ENCODE results near the gene SORCS2. TPM values are rescaled to one million over a fixed set of nuclear protein-coding genes. Genes with fewer than 3 reads are reported as not detected.

SORCS2 gene
- total and polyA plus RNA-seq, 2 of the 4 experiments (the other 2 are of a cell fraction), result 0.36 to 0.62 TPM

DNA sequence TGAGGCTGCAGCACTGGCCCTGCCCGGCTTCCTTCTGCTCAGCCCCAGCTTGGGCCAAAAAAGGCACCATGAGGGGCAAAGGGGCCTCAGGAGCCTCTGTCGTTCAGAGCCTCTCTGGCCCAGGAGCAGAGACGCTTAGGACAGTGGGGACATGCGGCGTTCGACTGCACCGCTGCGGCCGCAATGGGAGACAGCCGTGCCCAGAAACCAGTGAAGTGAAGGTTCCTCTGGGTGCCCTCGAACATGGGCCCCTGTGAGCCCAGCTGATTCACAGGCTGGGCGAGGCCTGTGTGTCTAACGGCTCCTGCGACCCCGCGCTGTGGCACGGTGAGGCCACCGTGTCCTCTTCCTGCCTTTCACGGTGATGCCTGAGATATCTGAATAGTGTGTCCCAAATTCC lies 512.3 kb downstream of the SORCS2 start:
- TF ChIP-seq CEBPB (IDR thresholded peaks at IDR 0.05; ENCODE audit: low read depth, low read length), result no peak
- TF ChIP-seq FOS (IDR thresholded peaks at IDR 0.05; ENCODE audit: low read depth, low read length), result no peak
- CTCF ChIA-PET, result no interaction called here
- no peak overlapping the region for H2BK120ac ChIP-seq (ENCODE audit: low read depth, low read length)

More for the DNA sequence above, 512.3 kb downstream of the SORCS2 start:
- Histone ChIP-seq H4K20me1 (ENCODE audit: insufficient read depth, low read length) (no peaks in the 10 kb centered on the region), H3K4me1 (ENCODE audit: control insufficient read depth, insufficient read depth, low read length) (no peaks in the 10 kb centered on the region), H3K27me3 (ENCODE audit: control insufficient read depth, insufficient read depth, low read length) (peaks cover 25% of the 10 kb centered on the region), H3K9me1 (ENCODE audit: insufficient read depth, low read length) (no peaks in the 10 kb centered on the region), H3K9ac (ENCODE audit: low read depth, low read length) (no peak overlapping the region), H3K14ac (replicated peaks; ENCODE audit: low read depth, low read length) (no peak overlapping the region), H3K79me1 (ENCODE audit: low read depth in 1 of 2, low read length in 2 of 2) (no peaks in the 10 kb centered on the region), H3K4me2 (ENCODE audit: low read depth, low read length) (no peak overlapping the region), H2BK5ac (ENCODE audit: low read depth, low read length, poor library complexity, severe bottlenecking) (no peak overlapping the region), H4K8ac (ENCODE audit: low read depth in 2 of 2, low read length in 2 of 2) (no peak overlapping the region), H3K56ac (ENCODE audit: extremely low read depth, insufficient read depth, low read length) (no peak overlapping the region), H3K18ac (ENCODE audit: low read depth, low read length) (no peak overlapping the region), H3K9me3 (ENCODE audit: control insufficient read depth, insufficient read depth, low read length) (no peaks in the 10 kb centered on the region), H3K23ac (ENCODE audit: low read depth, low read length) (no peak overlapping the region), H2AFZ (replicated peaks; ENCODE audit: low read length, poor library complexity) (no peak overlapping the region), H2AK9ac (replicated peaks; ENCODE audit: low read depth, low read length, poor library complexity) (no peak overlapping the region), H3K4ac (ENCODE audit: low read depth, low read length) (no peak overlapping the region), H4K5ac (ENCODE audit: low read depth, low read length) (no peak overlapping the region), H3K4me3 (ENCODE audit: insufficient read depth, low read depth, low read length) (no peak overlapping the region), H2AK5ac (ENCODE audit: low read depth, low read length) (no peak overlapping the region), H3K36me3 (ENCODE audit: control insufficient read depth, insufficient read depth, low read length) (no peaks in the 10 kb centered on the region), H2BK15ac (ENCODE audit: low read depth, low read length) (no peak overlapping the region), H2BK20ac (ENCODE audit: low read depth, low read length) (no peak overlapping the region), H3K27ac (ENCODE audit: insufficient read depth, low read length) (no peak overlapping the region), H4K91ac (ENCODE audit: insufficient read depth, low read depth, low read length) (no peak overlapping the region)
- DNase-seq (no peak), ATAC-seq (ENCODE audit: low read depth) (no peak)
- 87% methylated on average over 15 of the region's 19 CpGs; no CpG with 5 or more reads in 1 of the 2 experiments for WGBS, 2 experiments (ENCODE audit: extremely low coverage in 2 of 2, insufficient read length in 1 of 2)
- dilution Hi-C loops (cut with HindIII; ENCODE audit: low sequenced_read_pairs, unreplicated experiment), result no loop called here
- no TSS peak for BruUV-seq (replicated peaks)
- in situ Hi-C loops (cut with MboI; ENCODE audit: low sequenced_read_pairs), result no loop called here
- POLR2A ChIA-PET (ENCODE audit: unreplicated experiment), result no interaction called here
- intact Hi-C loops (cut with micrococcal nuclease), result no loop called here
